Testis (tissue), 2 donors: ENCODE data around the gene SLC23A2.

Source experiments
- POLR2A ChIP-seq: fragments of 450-650 bp; IDR thresholded peaks from one replicate; pipeline ENCODE4 v1.6.1; 2017; ENCODE audit warnings: antibody characterized with exemption, mild to moderate bottlenecking, moderate library complexity
- TF ChIP-seq, protein P1 (sequence below), 3 experiments: fragments of 450-650 bp in 2 of 3; fragments of 200-600 bp in 1 of 3; sonication (generic) in 1 of 3; IDR thresholded peaks; one replicate each; pipeline ENCODE4 v1.5.1; 2016 to 2019; ENCODE audit warnings: antibody characterized with exemption in 3 of 3, mild to moderate bottlenecking in 2 of 3, moderate library complexity in 1 of 3

GRCh38 chr20:4846821-4847220, 154.5 kb downstream of the SLC23A2 start:
- no peak for TF ChIP-seq POLR2A
- TF ChIP-seq, protein P1, sequence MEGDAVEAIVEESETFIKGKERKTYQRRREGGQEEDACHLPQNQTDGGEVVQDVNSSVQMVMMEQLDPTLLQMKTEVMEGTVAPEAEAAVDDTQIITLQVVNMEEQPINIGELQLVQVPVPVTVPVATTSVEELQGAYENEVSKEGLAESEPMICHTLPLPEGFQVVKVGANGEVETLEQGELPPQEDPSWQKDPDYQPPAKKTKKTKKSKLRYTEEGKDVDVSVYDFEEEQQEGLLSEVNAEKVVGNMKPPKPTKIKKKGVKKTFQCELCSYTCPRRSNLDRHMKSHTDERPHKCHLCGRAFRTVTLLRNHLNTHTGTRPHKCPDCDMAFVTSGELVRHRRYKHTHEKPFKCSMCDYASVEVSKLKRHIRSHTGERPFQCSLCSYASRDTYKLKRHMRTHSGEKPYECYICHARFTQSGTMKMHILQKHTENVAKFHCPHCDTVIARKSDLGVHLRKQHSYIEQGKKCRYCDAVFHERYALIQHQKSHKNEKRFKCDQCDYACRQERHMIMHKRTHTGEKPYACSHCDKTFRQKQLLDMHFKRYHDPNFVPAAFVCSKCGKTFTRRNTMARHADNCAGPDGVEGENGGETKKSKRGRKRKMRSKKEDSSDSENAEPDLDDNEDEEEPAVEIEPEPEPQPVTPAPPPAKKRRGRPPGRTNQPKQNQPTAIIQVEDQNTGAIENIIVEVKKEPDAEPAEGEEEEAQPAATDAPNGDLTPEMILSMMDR (IDR thresholded peaks at IDR 0.05): no peak
